ENCODE measurements around the gene DOCK6. TPM values are rescaled to one million over a fixed set of nuclear protein-coding genes. Genes with fewer than 3 reads are reported as not detected.

Gene DOCK6
- total and polyA plus RNA-seq, 2 experiments from 2014 or later = 17.4 to 36.8 TPM

DNA sequence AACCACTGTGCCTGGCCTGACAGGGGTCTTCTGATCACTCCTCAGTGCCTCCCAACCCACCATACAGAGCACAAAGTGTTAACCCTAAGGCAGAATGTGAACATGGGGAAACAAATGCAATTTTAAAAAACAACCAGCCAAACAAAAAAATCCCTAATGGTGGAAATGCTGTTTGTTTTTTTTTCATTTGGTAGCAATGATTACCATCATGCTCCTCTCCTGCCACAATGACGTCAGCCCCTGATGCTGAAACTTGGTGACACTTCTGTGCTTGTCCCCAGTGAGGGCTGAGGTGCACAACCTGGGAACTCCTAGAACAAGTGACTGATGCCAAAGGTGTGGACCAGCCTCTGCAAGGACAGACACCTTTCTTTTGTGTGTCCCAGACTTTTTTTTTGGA, 29.7 kb upstream of the DOCK6 start:
- H3K36me3 ChIP-seq (replicated peaks; ENCODE audit: insufficient read depth, low read depth) = no peaks in the 10 kb centered on the region
- WGBS (ENCODE audit: low lambda C conversion rate, missing lambda C conversion rate) = 72% methylated on average over 1 of the region's 1 CpG
- H3K4me2 ChIP-seq = no peak overlapping the region
- no peak overlapping the region for H3K4me3 ChIP-seq
- DNase-seq (ENCODE audit: low spot score) = no peak
- H3K4me1 ChIP-seq (ENCODE audit: insufficient read depth) = no peaks in the 10 kb centered on the region
- TF ChIP-seq, protein P1, sequence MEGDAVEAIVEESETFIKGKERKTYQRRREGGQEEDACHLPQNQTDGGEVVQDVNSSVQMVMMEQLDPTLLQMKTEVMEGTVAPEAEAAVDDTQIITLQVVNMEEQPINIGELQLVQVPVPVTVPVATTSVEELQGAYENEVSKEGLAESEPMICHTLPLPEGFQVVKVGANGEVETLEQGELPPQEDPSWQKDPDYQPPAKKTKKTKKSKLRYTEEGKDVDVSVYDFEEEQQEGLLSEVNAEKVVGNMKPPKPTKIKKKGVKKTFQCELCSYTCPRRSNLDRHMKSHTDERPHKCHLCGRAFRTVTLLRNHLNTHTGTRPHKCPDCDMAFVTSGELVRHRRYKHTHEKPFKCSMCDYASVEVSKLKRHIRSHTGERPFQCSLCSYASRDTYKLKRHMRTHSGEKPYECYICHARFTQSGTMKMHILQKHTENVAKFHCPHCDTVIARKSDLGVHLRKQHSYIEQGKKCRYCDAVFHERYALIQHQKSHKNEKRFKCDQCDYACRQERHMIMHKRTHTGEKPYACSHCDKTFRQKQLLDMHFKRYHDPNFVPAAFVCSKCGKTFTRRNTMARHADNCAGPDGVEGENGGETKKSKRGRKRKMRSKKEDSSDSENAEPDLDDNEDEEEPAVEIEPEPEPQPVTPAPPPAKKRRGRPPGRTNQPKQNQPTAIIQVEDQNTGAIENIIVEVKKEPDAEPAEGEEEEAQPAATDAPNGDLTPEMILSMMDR (IDR thresholded peaks at IDR 0.05; ENCODE audit: poor library complexity) = no peak
- no peaks in the 10 kb centered on the region for H4K20me1 ChIP-seq (ENCODE audit: insufficient read depth, poor library complexity, severe bottlenecking)
- no peaks in the 10 kb centered on the region for H3K79me2 ChIP-seq
- no peaks in the 10 kb centered on the region for H3K9me3 ChIP-seq (ENCODE audit: low read depth)
- no peaks in the 10 kb centered on the region for H3K27me3 ChIP-seq
- no peak overlapping the region for H2AFZ ChIP-seq
- H3K9me2 ChIP-seq (replicated peaks; ENCODE audit: insufficient read depth) = no peaks in the 10 kb centered on the region
- no peak overlapping the region for H3K27ac ChIP-seq

- H3K9me3 ChIP-seq (ENCODE audit: low read depth) = no peaks in the 10 kb centered on the region
- no peaks in the 10 kb centered on the region for H3K27me3 ChIP-seq
- H3K36me3 ChIP-seq (replicated peaks; ENCODE audit: insufficient read depth, low read depth) = no peaks in the 10 kb centered on the region
- no peaks in the 10 kb centered on the region for H3K4me1 ChIP-seq (ENCODE audit: insufficient read depth)
- TF ChIP-seq EZH2 (IDR thresholded peaks at IDR 0.05; ENCODE audit: borderline replicate concordance) (no peak), EZH2phosphoT487 (IDR thresholded peaks at IDR 0.05; ENCODE audit: low read depth, severe bottlenecking, unreplicated experiment) (no peak)
- TF ChIP-seq, protein P1 (IDR thresholded peaks at IDR 0.05; ENCODE audit: poor library complexity) = no peak
- H3K9me2 ChIP-seq (replicated peaks; ENCODE audit: insufficient read depth) = no peaks in the 10 kb centered on the region
- no peaks in the 10 kb centered on the region for H3K79me2 ChIP-seq
- WGBS (ENCODE audit: low lambda C conversion rate, missing lambda C conversion rate) = 96% methylated on average over 7 of the region's 7 CpGs
- H3K4me3 ChIP-seq = no peak overlapping the region
- DNase-seq (ENCODE audit: low spot score) = no peak
- no peak overlapping the region for H3K27ac ChIP-seq
- H4K20me1 ChIP-seq (ENCODE audit: insufficient read depth, poor library complexity, severe bottlenecking) = no peaks in the 10 kb centered on the region
- H2AFZ ChIP-seq = no peak overlapping the region
- H3K4me2 ChIP-seq = no peak overlapping the region
Observed at GRCh38 chr19:11291415-11291814, 29.1 kb upstream of the DOCK6 start.

DNA sequence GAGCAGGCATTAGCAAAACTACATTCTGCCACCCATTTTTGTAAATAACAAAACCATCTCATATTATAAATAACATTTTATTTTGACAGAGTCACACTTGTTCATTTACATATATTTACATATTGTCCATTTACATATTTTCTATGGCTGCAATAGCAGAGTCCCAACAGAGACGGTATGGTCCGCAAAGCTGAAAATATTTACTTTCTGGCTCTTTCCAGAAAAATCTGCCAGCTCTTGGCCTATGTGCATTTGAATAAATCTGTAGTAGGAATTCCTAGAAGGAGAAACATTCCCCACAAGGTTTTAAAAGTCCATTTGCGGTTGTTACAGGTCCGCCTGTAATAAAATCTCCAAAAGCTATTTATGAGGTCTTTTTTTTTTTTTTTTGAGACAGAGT, 27.9 kb upstream of the DOCK6 start:
- no peak for DNase-seq (ENCODE audit: low spot score)
- Histone ChIP-seq H3K79me2 (no peaks in the 10 kb centered on the region), H3K9me3 (ENCODE audit: low read depth) (no peaks in the 10 kb centered on the region), H3K9me2 (replicated peaks; ENCODE audit: insufficient read depth) (no peaks in the 10 kb centered on the region), H3K4me1 (ENCODE audit: insufficient read depth) (no peaks in the 10 kb centered on the region), H3K4me3 (no peak overlapping the region), H3K27me3 (no peaks in the 10 kb centered on the region), H3K4me2 (no peak overlapping the region), H3K27ac (no peak overlapping the region), H3K36me3 (replicated peaks; ENCODE audit: insufficient read depth, low read depth) (no peaks in the 10 kb centered on the region), H4K20me1 (ENCODE audit: insufficient read depth, poor library complexity, severe bottlenecking) (no peaks in the 10 kb centered on the region), H2AFZ (no peak overlapping the region)
- no peak for TF ChIP-seq EZH2 (IDR thresholded peaks at IDR 0.05; ENCODE audit: borderline replicate concordance)
- TF ChIP-seq, protein P1 (IDR thresholded peaks at IDR 0.05; ENCODE audit: poor library complexity) = no peak
- no peak for TF ChIP-seq EZH2phosphoT487 (IDR thresholded peaks at IDR 0.05; ENCODE audit: low read depth, severe bottlenecking, unreplicated experiment)
- WGBS (ENCODE audit: low lambda C conversion rate, missing lambda C conversion rate) = 67% methylated on average over 4 of the region's 4 CpGs

DNA sequence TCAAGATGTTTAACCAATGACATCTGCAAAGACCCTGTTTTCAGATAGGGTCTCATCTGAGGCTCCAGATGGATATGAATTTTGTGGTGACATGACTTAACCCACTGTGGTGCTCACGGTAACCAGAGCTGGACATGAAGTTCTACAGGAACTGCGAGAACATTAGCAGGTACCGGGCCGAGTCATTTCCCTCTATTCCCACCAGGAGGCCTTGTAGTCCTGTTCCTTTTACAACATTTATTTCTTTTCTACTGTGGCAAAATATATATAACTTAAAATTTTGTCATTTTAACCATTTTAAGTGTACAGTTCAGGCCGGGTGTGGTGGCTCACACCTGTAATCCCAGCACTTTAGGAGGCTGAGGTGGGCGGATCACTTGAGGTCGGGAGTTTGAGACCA, 26.0 kb upstream of the DOCK6 start:
- H3K79me2 ChIP-seq = no peaks in the 10 kb centered on the region
- H3K9me3 ChIP-seq (ENCODE audit: low read depth) = no peaks in the 10 kb centered on the region
- H3K9me2 ChIP-seq (replicated peaks; ENCODE audit: insufficient read depth) = no peaks in the 10 kb centered on the region
- no peaks in the 10 kb centered on the region for H3K27me3 ChIP-seq
- H3K4me2 ChIP-seq = no peak overlapping the region
- WGBS (ENCODE audit: low lambda C conversion rate, missing lambda C conversion rate) = 84% methylated on average over 7 of the region's 7 CpGs
- no peak for DNase-seq (ENCODE audit: low spot score)
- no peak overlapping the region for H3K4me3 ChIP-seq
- no peaks in the 10 kb centered on the region for H3K36me3 ChIP-seq (replicated peaks; ENCODE audit: insufficient read depth, low read depth)
- H2AFZ ChIP-seq = no peak overlapping the region
- H3K27ac ChIP-seq = no peak overlapping the region
- TF ChIP-seq EZH2 (IDR thresholded peaks at IDR 0.05; ENCODE audit: borderline replicate concordance) = no peak
- TF ChIP-seq, protein P1 (IDR thresholded peaks at IDR 0.05; ENCODE audit: poor library complexity) = peak; percentile 38
- no peaks in the 10 kb centered on the region for H4K20me1 ChIP-seq (ENCODE audit: insufficient read depth, poor library complexity, severe bottlenecking)
- no peaks in the 10 kb centered on the region for H3K4me1 ChIP-seq (ENCODE audit: insufficient read depth)

Data from hepatocyte (in vitro differentiated cells).